Brain microvascular endothelial cell (primary cell): Measurements from ENCODE around the gene PANK1.

Source experiments
- DNase-seq: peaks from one replicate; pipeline ENCODE4 v3.0.0-alpha.2; 2020
- H3K27ac ChIP-seq: fragments of 250-450 bp; sonication (Bioruptor Pico); 2 replicates; pipeline ENCODE4 v1.5.1; 2020; ENCODE audit warnings: mild to moderate bottlenecking, moderate library complexity
- H3K27me3 ChIP-seq: fragments of 250-450 bp; sonication (Bioruptor Pico); replicated peaks from 2 replicates; pipeline ENCODE4 v1.5.1; 2020; ENCODE audit warnings: mild to moderate bottlenecking
- H3K36me3 ChIP-seq: fragments of 250-450 bp; sonication (Bioruptor Pico); replicated peaks from 2 replicates; pipeline ENCODE4 v1.5.1; 2020; ENCODE audit warnings: mild to moderate bottlenecking
- H3K4me3 ChIP-seq: 2 replicates; pipeline ENCODE4 v1.5.1; 2011; ENCODE audit warnings: low read depth, mild to moderate bottlenecking, control low read depth, low read length, moderate library complexity
- CTCF ChIP-seq: IDR thresholded peaks from 2 replicates; pipeline ENCODE4 v1.5.1; 2011; ENCODE audit warnings: low read depth, mild to moderate bottlenecking, moderate library complexity, low read length, control low read depth, inconsistent platforms; ENCODE audit errors: missing control alignments
- in situ Hi-C: cut with HindIII; loops from 2 replicates; pipeline ENCODE4 v1.10.0; 2017; ENCODE audit warnings: low sequenced_read_pairs, low pct_ligation_motif_present

PANK1 gene

GRCh38 chr10:89575031-89575430 lies 70.0 kb downstream of the PANK1 start:
- H3K27me3 ChIP-seq, result no peaks in the 10 kb centered on the region
- TF ChIP-seq CTCF, result no peak
- in situ Hi-C loops, result no loop called here
- H3K36me3 ChIP-seq, result no peaks in the 10 kb centered on the region
- peak overlapping the region; percentile 50 for H3K27ac ChIP-seq
- no peak for DNase-seq
- no peak overlapping the region for H3K4me3 ChIP-seq

GRCh38 chr10:89574368-89574767 lies 70.7 kb downstream of the PANK1 start:
- no peaks in the 10 kb centered on the region for H3K27me3 ChIP-seq
- TF ChIP-seq CTCF, result no peak
- peak; percentile 29 for DNase-seq
- no peak overlapping the region for H3K4me3 ChIP-seq
- H3K27ac ChIP-seq, result peak overlapping the region; percentile 50
- in situ Hi-C loops, result no loop called here
- no peaks in the 10 kb centered on the region for H3K36me3 ChIP-seq

- in situ Hi-C loops, result no loop called here
- TF ChIP-seq CTCF, result no peak
- DNase-seq, result no peak
Measured at GRCh38 chr10:89567576-89568245, 77.3 kb downstream of the PANK1 start.

GRCh38 chr10:89566992-89567391 lies 78.0 kb downstream of the PANK1 start:
- H3K27me3 ChIP-seq, result no peaks in the 10 kb centered on the region
- TF ChIP-seq CTCF, result no peak
- DNase-seq, result no peak
- H3K4me3 ChIP-seq, result no peak overlapping the region
- no peak overlapping the region for H3K27ac ChIP-seq
- in situ Hi-C loops, result no loop called here
- H3K36me3 ChIP-seq, result no peaks in the 10 kb centered on the region

More at GRCh38 chr10:89567576-89568245, 77.3 kb downstream of the PANK1 start:
- Histone ChIP-seq H3K4me3 (no peak overlapping the region), H3K27me3 (no peaks in the 10 kb centered on the region), H3K27ac (no peak overlapping the region), H3K36me3 (no peaks in the 10 kb centered on the region)

- in situ Hi-C loops, result no loop called here
- H3K36me3 ChIP-seq, result no peaks in the 10 kb centered on the region
- no peaks in the 10 kb centered on the region for H3K27me3 ChIP-seq
- no peak for TF ChIP-seq CTCF
- no peak overlapping the region for H3K27ac ChIP-seq
- no peak overlapping the region for H3K4me3 ChIP-seq
- DNase-seq, result no peak
Measured at GRCh38 chr10:89566095-89566950, 78.7 kb downstream of the PANK1 start.
